Measurements from ENCODE around the gene CLSTN2. TPM values are rescaled to one million over a fixed set of nuclear protein-coding genes. Genes with fewer than 3 reads are reported as not detected.

CLSTN2 gene
- polyA plus RNA-seq, 2 donors, result 0.20 TPM

GRCh38 chr3:140453750-140454149, 518.8 kb downstream of the CLSTN2 start:
- Histone ChIP-seq H3K4me3 (ENCODE audit: low read depth in 1 of 2, low read length in 2 of 2) (no peak overlapping the region), H3K27me3 (ENCODE audit: control insufficient read depth in 1 of 2, insufficient read depth in 2 of 2, low read length in 2 of 2) (no peaks in the 10 kb centered on the region), H3K27ac (ENCODE audit: low read depth in 2 of 2, low read length in 1 of 2) (no peak overlapping the region), H3K4me1 (ENCODE audit: control insufficient read depth in 2 of 2, insufficient read depth in 2 of 2, low read length in 1 of 2) (no peaks in the 10 kb centered on the region), H3K36me3 (ENCODE audit: control insufficient read depth in 2 of 2, insufficient read depth in 2 of 2, low read length in 1 of 2) (no peaks in the 10 kb centered on the region), H3K9me3 (ENCODE audit: control insufficient read depth in 2 of 2, insufficient read depth in 1 of 2, low read depth in 1 of 2, low read length in 1 of 2) (no peaks in the 10 kb centered on the region)
- WGBS, 2 donors, result 84 to 87% methylated on average over 2 of the region's 2 CpGs

- WGBS, 2 donors, result 74 to 83% methylated on average over 5 of the region's 5 CpGs
- no peaks in the 10 kb centered on the region for H3K27me3 ChIP-seq (ENCODE audit: control insufficient read depth in 1 of 2, insufficient read depth in 2 of 2, low read length in 2 of 2)
- no peaks in the 10 kb centered on the region for H3K4me1 ChIP-seq (ENCODE audit: control insufficient read depth in 2 of 2, insufficient read depth in 2 of 2, low read length in 1 of 2)
- no peaks in the 10 kb centered on the region for H3K9me3 ChIP-seq (ENCODE audit: control insufficient read depth in 2 of 2, insufficient read depth in 1 of 2, low read depth in 1 of 2, low read length in 1 of 2)
- no peak overlapping the region for H3K27ac ChIP-seq (ENCODE audit: low read depth in 2 of 2, low read length in 1 of 2)
- no peak overlapping the region for H3K4me3 ChIP-seq (ENCODE audit: low read depth in 1 of 2, low read length in 2 of 2)
- no peaks in the 10 kb centered on the region for H3K36me3 ChIP-seq (ENCODE audit: control insufficient read depth in 2 of 2, insufficient read depth in 2 of 2, low read length in 1 of 2)
These were observed 520.7 kb downstream of the CLSTN2 start for GRCh38 chr3:140455521-140456214.

DNA sequence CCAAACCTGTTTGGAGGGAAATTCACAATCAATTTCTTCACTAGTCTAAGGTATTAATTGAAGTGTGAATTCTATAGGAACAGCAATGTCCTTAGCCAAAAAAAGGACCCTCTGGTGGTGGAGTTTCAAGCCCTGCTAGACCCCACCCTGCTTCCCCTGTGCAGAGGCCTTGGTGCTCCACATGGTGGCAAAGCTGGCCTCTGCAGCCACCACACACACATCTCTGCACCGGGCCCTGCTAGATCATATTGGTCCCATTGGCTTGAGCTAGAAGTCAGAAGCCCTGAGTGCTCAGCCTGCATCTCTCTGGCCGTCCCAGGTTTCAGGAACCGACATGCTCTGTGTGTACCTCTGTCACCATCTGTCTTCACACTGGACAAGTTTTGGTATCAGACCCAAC, 522.0 kb downstream of the CLSTN2 start:
- Histone ChIP-seq H3K27ac (ENCODE audit: low read depth in 2 of 2, low read length in 1 of 2) (no peak overlapping the region), H3K27me3 (ENCODE audit: control insufficient read depth in 1 of 2, insufficient read depth in 2 of 2, low read length in 2 of 2) (no peaks in the 10 kb centered on the region), H3K36me3 (ENCODE audit: control insufficient read depth in 2 of 2, insufficient read depth in 2 of 2, low read length in 1 of 2) (no peaks in the 10 kb centered on the region), H3K9me3 (ENCODE audit: control insufficient read depth in 2 of 2, insufficient read depth in 1 of 2, low read depth in 1 of 2, low read length in 1 of 2) (no peaks in the 10 kb centered on the region), H3K4me3 (ENCODE audit: low read depth in 1 of 2, low read length in 2 of 2) (no peak overlapping the region), H3K4me1 (ENCODE audit: control insufficient read depth in 2 of 2, insufficient read depth in 2 of 2, low read length in 1 of 2) (no peaks in the 10 kb centered on the region)
- whole genome bisulfite sequencing, 2 donors, result 89 to 100% methylated on average over 3 of the region's 3 CpGs

GRCh38 chr3:140459462-140459861, 524.5 kb downstream of the CLSTN2 start:
- Histone ChIP-seq H3K27me3 (ENCODE audit: control insufficient read depth in 1 of 2, insufficient read depth in 2 of 2, low read length in 2 of 2) (no peaks in the 10 kb centered on the region), H3K4me3 (ENCODE audit: low read depth in 1 of 2, low read length in 2 of 2) (no peak overlapping the region), H3K4me1 (ENCODE audit: control insufficient read depth in 2 of 2, insufficient read depth in 2 of 2, low read length in 1 of 2) (no peaks in the 10 kb centered on the region), H3K36me3 (ENCODE audit: control insufficient read depth in 2 of 2, insufficient read depth in 2 of 2, low read length in 1 of 2) (no peaks in the 10 kb centered on the region), H3K9me3 (ENCODE audit: control insufficient read depth in 2 of 2, insufficient read depth in 1 of 2, low read depth in 1 of 2, low read length in 1 of 2) (no peaks in the 10 kb centered on the region), H3K27ac (ENCODE audit: low read depth in 2 of 2, low read length in 1 of 2) (no peak overlapping the region)
- 76 to 86% methylated on average over 8 of the region's 8 CpGs for WGBS, 2 donors

- no peaks in the 10 kb centered on the region for H3K27me3 ChIP-seq (ENCODE audit: control insufficient read depth in 1 of 2, insufficient read depth in 2 of 2, low read length in 2 of 2)
- 96% methylated on average over 3 of the region's 3 CpGs for WGBS, 2 donors
- no peak overlapping the region for H3K27ac ChIP-seq (ENCODE audit: low read depth in 2 of 2, low read length in 1 of 2)
- no peaks in the 10 kb centered on the region for H3K4me1 ChIP-seq (ENCODE audit: control insufficient read depth in 2 of 2, insufficient read depth in 2 of 2, low read length in 1 of 2)
- H3K9me3 ChIP-seq (ENCODE audit: control insufficient read depth in 2 of 2, insufficient read depth in 1 of 2, low read depth in 1 of 2, low read length in 1 of 2), result no peaks in the 10 kb centered on the region
- no peaks in the 10 kb centered on the region for H3K36me3 ChIP-seq (ENCODE audit: control insufficient read depth in 2 of 2, insufficient read depth in 2 of 2, low read length in 1 of 2)
- no peak overlapping the region for H3K4me3 ChIP-seq (ENCODE audit: low read depth in 1 of 2, low read length in 2 of 2)
These were observed 526.3 kb downstream of the CLSTN2 start for GRCh38 chr3:140461250-140461649.

- 39 to 46% methylated on average over 2 of the region's 2 CpGs for WGBS, 2 donors
- H3K4me1 ChIP-seq (ENCODE audit: control insufficient read depth in 2 of 2, insufficient read depth in 2 of 2, low read length in 1 of 2), result no peaks in the 10 kb centered on the region
- H3K27me3 ChIP-seq (ENCODE audit: control insufficient read depth in 1 of 2, insufficient read depth in 2 of 2, low read length in 2 of 2), result no peaks in the 10 kb centered on the region
- H3K4me3 ChIP-seq (ENCODE audit: low read depth in 1 of 2, low read length in 2 of 2), result no peak overlapping the region
- H3K9me3 ChIP-seq (ENCODE audit: control insufficient read depth in 2 of 2, insufficient read depth in 1 of 2, low read depth in 1 of 2, low read length in 1 of 2), result no peaks in the 10 kb centered on the region
- no peaks in the 10 kb centered on the region for H3K36me3 ChIP-seq (ENCODE audit: control insufficient read depth in 2 of 2, insufficient read depth in 2 of 2, low read length in 1 of 2)
- no peak overlapping the region for H3K27ac ChIP-seq (ENCODE audit: low read depth in 2 of 2, low read length in 1 of 2)
These were observed 528.4 kb downstream of the CLSTN2 start for GRCh38 chr3:140463355-140463754.

DNA sequence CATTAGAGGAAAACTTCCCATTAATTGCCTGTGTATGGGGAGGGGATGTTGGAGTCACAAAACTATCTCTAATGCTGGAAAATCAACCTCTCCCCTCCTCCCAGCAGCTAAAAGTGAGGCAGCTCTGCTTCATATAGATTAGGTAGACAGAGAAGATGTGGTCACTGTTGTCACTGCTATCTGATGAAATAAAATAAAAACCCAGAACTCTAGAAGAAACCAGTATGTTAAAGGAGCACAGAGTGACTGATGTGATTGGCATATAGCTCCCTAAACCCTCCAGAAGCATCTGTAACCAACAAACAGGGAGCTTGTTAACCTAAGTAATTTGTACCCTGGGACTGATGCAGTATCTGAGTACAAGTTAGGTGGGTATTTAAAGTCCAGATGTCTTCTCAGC, 531.0 kb downstream of the CLSTN2 start:
- Histone ChIP-seq H3K27ac (ENCODE audit: low read depth in 2 of 2, low read length in 1 of 2) (no peak overlapping the region), H3K4me3 (ENCODE audit: low read depth in 1 of 2, low read length in 2 of 2) (no peak overlapping the region), H3K36me3 (ENCODE audit: control insufficient read depth in 2 of 2, insufficient read depth in 2 of 2, low read length in 1 of 2) (no peaks in the 10 kb centered on the region), H3K4me1 (ENCODE audit: control insufficient read depth in 2 of 2, insufficient read depth in 2 of 2, low read length in 1 of 2) (peaks cover 0 to 2% of the 10 kb centered on the region in 2 donors), H3K27me3 (ENCODE audit: control insufficient read depth in 1 of 2, insufficient read depth in 2 of 2, low read length in 2 of 2) (no peaks in the 10 kb centered on the region), H3K9me3 (ENCODE audit: control insufficient read depth in 2 of 2, insufficient read depth in 1 of 2, low read depth in 1 of 2, low read length in 1 of 2) (no peaks in the 10 kb centered on the region)

GRCh38 chr3:140466535-140466934, 531.5 kb downstream of the CLSTN2 start:
- no peaks in the 10 kb centered on the region for H3K9me3 ChIP-seq (ENCODE audit: control insufficient read depth in 2 of 2, insufficient read depth in 1 of 2, low read depth in 1 of 2, low read length in 1 of 2)
- H3K4me3 ChIP-seq (ENCODE audit: low read depth in 1 of 2, low read length in 2 of 2), result no peak overlapping the region
- no peaks in the 10 kb centered on the region for H3K27me3 ChIP-seq (ENCODE audit: control insufficient read depth in 1 of 2, insufficient read depth in 2 of 2, low read length in 2 of 2)
- H3K36me3 ChIP-seq (ENCODE audit: control insufficient read depth in 2 of 2, insufficient read depth in 2 of 2, low read length in 1 of 2), result no peaks in the 10 kb centered on the region
- H3K4me1 ChIP-seq (ENCODE audit: control insufficient read depth in 2 of 2, insufficient read depth in 2 of 2, low read length in 1 of 2), result peaks cover 0 to 2% of the 10 kb centered on the region in 2 donors
- H3K27ac ChIP-seq (ENCODE audit: low read depth in 2 of 2, low read length in 1 of 2), result no peak overlapping the region
- WGBS, 2 donors, result 97% methylated on average over 9 of the region's 9 CpGs

- no peak overlapping the region for H3K27ac ChIP-seq (ENCODE audit: low read depth in 2 of 2, low read length in 1 of 2)
- no peaks in the 10 kb centered on the region for H3K36me3 ChIP-seq (ENCODE audit: control insufficient read depth in 2 of 2, insufficient read depth in 2 of 2, low read length in 1 of 2)
- H3K9me3 ChIP-seq (ENCODE audit: control insufficient read depth in 2 of 2, insufficient read depth in 1 of 2, low read depth in 1 of 2, low read length in 1 of 2), result no peaks in the 10 kb centered on the region
- no peaks in the 10 kb centered on the region for H3K27me3 ChIP-seq (ENCODE audit: control insufficient read depth in 1 of 2, insufficient read depth in 2 of 2, low read length in 2 of 2)
- H3K4me1 ChIP-seq (ENCODE audit: control insufficient read depth in 2 of 2, insufficient read depth in 2 of 2, low read length in 1 of 2), result peaks cover 0 to 2% of the 10 kb centered on the region in 2 donors
- 44 to 54% methylated on average over 4 of the region's 4 CpGs for WGBS, 2 donors
- H3K4me3 ChIP-seq (ENCODE audit: low read depth in 1 of 2, low read length in 2 of 2), result no peak overlapping the region
These were observed 532.2 kb downstream of the CLSTN2 start for GRCh38 chr3:140467104-140467577.

GRCh38 chr3:140467796-140468315, 532.9 kb downstream of the CLSTN2 start:
- Histone ChIP-seq H3K27ac (ENCODE audit: low read depth in 2 of 2, low read length in 1 of 2) (no peak overlapping the region), H3K36me3 (ENCODE audit: control insufficient read depth in 2 of 2, insufficient read depth in 2 of 2, low read length in 1 of 2) (no peaks in the 10 kb centered on the region), H3K27me3 (ENCODE audit: control insufficient read depth in 1 of 2, insufficient read depth in 2 of 2, low read length in 2 of 2) (no peaks in the 10 kb centered on the region), H3K4me3 (ENCODE audit: low read depth in 1 of 2, low read length in 2 of 2) (no peak overlapping the region), H3K4me1 (ENCODE audit: control insufficient read depth in 2 of 2, insufficient read depth in 2 of 2, low read length in 1 of 2) (peaks cover 0 to 2% of the 10 kb centered on the region in 2 donors), H3K9me3 (ENCODE audit: control insufficient read depth in 2 of 2, insufficient read depth in 1 of 2, low read depth in 1 of 2, low read length in 1 of 2) (no peaks in the 10 kb centered on the region)

Measured in esophagus (tissue), 2 donors.